HG02759 (cell line): ENCODE data around the gene DEFB129.
"Not testable (repeated sequence)": the region's sequence is repeated elsewhere in the genome, so short reads cannot be mapped to it uniquely, and the experiment has no call there.

Experiments used
- ATAC-seq: cut with Tn5 transposase; IDR thresholded peaks from one replicate; pipeline ENCODE4 v1.9.1; 2021; ENCODE audit warnings: mild to moderate bottlenecking, moderate library complexity; ENCODE audit not compliant: unreplicated experiment

DEFB129 gene, protein sequence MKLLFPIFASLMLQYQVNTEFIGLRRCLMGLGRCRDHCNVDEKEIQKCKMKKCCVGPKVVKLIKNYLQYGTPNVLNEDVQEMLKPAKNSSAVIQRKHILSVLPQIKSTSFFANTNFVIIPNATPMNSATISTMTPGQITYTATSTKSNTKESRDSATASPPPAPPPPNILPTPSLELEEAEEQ

DNA sequence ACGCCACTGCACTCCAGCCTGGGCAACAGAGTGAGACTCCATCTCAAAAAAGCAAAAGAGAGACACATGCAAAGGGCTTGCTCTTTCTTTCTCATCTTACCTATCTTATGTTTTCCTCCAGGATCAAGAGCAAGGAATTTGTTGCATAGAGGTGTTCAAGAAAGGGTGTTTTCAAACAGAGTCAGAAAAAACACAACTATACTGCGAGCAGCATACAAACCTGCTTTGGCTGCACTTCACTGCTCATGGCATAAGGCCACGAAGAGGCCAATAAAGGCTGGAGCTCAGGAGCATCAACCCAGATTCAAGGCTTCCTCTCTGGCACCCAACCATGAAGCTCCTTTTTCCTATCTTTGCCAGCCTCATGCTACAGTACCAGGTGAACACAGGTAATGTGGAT, at the start of gene DEFB129:
Gene DEFB129 (plus strand): TSS at position 301 of the 400 bp plus-strand sequence. CDS start 31 bp downstream, at position 332.
- no peak for ATAC-seq

DNA sequence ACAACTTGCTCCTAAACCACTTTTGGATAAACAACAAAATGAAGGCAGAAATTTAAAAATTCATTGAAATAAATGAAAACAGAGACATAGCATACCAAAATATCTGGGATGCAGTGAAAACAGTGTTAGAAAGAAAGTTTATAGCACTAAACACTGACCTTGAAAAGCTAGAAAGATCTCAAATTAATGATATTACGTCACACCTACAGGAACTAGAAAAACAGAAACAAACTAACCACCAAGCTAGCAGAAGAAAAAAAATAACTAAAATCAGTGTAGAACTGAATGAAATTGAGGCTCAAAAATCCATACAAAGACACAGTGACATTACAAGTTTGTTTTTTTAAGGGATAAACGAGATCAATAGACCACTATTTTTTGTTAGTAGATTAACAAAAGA, 42.8 kb upstream of the DEFB129 start:
- ATAC-seq = no peak

DNA sequence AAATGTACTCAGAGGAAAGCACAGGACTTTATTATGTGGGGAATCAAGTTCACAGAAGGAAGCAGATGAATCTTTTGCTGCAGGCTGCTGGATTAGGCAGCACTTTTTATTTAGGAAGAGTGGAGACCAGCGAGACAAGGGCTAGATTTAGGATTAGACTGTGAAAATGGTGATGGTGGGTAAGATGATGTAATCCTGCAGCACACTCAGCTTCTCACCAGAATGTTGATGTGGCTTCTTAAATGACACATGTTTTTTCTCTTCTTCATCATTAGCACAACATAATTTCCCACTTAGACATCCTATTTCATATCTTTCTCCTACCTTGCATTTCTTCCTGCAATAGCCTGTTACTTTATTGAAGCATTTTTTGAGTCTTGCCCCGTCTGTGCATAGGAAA, 39.3 kb upstream of the DEFB129 start:
- no peak for ATAC-seq

DNA sequence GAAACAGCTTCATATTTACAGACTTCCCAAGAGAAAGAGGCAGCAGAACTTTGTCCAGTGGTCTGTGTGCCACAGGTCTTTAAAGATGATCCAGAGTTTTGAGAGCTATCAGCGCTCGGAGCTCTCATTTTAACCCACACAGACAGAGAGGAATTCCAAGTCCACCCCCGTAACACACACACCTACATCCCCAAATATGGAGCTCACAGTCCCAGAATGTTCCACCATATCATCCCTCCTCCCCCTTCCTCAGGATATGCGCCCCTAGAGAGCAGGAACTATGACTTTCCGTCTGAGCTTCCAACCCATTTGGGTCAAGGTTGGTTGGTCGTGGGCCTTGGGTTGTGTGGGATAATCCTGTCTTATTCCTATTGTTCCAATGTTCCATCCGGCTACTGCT, 37.4 kb upstream of the DEFB129 start, which contains the start of gene DEFB128:
Gene DEFB128 (minus strand): TSS at position 101 of the 400 bp plus-strand sequence. CDS start 88 bp downstream, at position 13.
- no peak for ATAC-seq

DNA sequence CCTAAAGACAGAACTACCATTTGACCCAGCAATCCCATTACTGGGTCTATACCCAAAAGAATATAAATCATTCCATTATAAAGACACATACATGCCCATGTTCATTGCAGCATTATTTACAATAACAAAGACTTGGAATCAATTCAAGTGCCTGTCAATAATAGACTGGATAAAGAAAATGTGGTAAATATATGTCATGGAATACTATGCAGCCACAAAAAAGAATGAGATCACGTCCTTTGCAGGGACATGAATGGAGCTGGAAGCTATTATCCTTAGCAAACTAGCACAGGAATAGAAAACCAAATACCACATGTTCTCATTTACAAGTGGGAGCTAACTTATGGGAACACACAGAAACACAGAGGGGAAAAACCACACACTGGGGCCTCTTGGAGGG, 28.8 kb upstream of the DEFB129 start:
- ATAC-seq = no peak

DNA sequence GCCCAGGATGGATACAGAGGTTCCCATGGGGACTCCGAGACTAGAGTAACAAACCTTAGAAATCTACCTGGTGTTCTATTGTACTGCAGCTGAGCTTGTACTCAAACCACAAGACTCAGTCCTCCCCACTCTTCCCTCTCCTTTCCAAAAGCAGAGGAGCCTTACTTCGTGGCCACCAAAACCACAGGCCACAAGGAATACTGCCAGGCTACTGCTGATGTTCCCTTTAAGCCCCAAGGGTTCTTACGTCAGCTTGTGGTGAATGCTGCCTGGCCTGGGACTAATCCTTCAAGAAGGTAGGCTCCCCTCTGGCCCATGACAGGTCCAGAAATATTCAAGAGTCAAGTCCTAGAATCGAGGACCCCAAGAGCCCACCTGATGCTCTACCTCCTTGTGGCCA, 27.1 kb upstream of the DEFB129 start:
- no peak for ATAC-seq

DNA sequence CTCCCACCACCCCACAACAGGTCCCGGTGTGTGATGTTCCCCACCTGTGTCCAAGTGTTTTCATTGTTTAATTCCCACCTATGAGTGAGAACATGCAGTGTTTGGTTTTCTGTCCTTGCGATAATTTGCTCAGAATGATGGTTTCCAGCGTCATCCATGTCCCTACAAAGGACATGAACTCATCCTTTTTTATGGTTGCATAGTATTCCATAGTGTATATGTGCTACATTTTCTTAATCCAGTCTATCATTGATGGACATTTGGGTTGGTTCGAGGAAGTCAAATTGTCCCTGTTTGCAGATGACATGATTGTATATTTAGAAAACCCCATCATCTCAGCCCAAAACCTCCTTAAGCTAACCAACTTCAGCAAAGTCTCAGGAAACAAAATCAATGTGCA, 23.4 kb upstream of the DEFB129 start:
- not testable (repeated sequence) for ATAC-seq

DNA sequence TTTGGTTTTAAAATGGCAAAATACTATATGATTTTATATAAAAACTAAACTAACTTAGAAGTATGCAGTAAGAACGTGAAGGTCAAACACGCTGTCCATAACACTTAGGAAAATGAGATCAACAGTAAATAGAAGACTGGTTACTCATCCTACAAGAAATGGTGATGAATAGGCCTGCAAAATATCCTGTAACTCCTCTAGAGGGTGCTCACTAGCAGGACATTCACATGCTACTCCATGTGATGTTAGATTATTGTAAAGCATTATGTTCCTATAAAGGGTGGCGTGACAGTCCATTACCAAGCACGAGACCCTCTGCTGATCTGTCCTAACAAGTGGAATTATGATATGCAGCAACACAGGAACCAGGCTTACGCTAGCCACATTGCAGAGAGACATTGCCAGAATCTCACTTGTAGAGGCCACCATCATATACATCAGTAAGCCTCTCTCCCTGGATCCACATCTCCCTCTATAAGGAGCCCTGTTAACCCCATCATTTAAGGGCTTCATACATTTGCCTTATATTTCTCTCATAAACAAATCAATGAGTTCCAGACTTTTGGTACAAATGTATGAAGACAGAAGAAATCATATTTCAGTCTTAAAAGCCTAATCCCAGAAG, 18.0 kb upstream of the DEFB129 start:
- no peak for ATAC-seq

DNA sequence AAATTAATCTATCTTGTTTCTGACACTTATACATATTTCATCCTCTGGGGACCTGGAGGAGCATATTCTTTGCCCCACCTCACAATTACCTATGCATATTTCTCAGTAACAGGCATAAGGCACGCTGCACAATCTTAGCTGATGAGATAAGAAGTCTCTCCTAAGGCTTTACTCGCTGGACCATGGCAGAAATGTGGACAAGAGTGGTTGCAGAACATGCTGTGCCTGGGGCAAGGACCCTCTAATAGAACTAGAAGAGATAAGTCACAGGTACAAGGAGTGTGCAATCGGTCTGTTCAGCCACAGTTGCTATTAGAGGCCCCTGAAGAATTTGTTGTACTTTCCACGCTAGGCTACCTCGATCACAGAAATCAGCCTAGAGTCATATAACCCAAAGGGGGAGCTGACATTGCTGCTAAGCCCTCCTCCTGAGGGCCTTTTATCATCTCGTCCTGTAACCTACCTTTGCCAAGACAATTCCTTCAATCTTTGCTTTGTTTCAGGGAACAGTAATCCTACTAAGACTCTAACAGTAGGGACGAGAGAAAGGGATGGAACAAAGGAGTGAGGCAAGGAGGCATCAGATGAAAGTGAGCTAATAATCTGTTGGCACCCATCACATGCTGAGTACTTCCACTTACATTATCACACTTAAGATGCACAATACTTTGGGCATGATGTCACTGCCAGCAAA, 16.1 kb upstream of the DEFB129 start:
- ATAC-seq = no peak

DNA sequence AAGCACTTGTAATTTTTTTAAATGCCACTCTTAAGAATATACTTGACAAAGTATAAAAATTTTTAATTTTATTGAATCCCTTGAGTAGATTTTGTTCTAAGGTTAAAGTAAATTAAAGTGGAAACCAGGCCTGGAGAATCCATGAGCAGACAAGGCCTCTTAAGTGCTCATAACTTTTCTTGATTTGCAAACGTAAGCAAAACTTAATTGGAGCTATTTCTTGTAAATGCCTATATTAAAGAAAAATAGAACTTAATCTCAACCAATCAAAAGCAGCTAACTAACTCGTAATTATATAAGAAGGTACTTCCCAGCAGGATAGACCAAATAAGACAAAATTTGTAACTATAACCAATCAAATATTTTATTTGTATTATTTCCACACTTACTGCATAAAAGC, 12.7 kb upstream of the DEFB129 start:
- no peak for ATAC-seq

DNA sequence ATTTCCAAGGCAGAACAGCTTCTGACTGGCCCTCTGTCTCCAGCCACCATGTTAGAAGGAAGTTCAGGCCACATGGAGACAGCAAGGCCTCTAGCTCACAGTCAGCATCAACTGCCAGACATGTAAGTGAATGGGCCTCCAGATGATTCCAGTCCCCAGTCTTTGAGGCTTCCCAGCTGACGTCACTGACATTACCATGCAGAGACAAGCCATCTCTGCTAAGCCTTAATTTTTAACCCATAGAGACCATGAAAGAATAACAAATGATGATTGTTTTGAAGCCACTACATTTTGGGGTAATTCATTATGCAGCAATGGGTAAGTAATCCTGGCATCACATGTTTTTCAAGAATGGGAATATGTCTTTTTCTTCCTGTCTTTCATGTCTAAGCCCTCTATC, 11.3 kb upstream of the DEFB129 start:
- ATAC-seq = no peak

DNA sequence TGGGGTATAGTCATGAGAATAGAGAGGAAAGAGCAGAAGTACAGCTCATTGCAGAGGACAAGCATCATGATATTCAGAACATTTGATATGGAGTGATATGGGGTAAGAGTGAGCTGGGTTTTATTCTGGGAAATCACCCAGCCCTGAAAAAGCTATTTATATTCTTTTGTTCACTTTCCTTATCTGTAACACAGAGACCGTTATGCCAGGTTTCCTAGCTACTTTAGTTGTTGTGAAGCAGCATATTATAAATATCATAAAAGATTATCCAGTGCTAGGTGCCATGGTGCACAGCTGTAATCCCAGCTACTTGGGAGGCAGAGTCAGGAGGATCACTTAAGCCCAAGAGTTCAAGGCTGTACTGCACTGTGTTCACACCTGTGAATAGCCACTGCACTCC, 9.8 kb upstream of the DEFB129 start:
- no peak for ATAC-seq

DNA sequence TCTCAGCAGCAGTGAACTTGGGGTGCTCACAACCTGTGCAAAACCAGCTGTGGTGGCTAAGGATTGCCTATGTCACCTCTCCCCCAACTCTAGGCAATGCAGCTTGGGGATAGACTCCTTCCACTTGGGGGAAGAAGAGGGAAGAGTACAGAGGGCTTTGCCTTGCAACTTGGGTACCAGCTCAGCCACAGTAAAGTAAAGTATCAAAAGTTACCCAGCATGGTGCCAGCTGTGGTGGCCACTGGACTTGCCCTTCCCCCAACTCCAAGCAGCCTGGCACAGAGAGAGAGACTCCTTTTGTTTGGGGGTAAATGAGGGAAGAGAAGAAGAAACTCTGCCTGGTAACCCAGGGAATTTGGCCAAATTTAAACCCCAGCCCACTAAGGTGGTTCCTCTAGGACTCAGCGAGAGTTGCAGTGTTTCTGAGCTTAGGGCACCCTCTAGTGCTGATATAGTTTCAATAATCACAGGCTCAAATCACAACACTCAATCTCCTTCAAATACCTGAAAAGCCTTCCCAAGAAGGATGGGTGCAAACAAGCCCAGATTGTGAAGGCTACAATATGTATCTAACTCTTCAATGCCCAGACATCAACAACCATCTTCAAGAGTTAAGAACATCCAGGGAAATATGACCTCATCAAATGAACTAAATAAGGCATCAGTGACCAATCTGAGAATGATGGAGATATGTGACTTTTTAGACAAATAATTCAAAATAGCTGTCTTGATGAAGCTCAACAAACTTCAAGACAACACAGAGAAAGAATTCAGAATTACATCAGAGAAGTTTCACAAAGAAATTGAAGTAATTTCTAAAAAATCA, 7.6 kb upstream of the DEFB129 start:
- no peak for ATAC-seq

DNA sequence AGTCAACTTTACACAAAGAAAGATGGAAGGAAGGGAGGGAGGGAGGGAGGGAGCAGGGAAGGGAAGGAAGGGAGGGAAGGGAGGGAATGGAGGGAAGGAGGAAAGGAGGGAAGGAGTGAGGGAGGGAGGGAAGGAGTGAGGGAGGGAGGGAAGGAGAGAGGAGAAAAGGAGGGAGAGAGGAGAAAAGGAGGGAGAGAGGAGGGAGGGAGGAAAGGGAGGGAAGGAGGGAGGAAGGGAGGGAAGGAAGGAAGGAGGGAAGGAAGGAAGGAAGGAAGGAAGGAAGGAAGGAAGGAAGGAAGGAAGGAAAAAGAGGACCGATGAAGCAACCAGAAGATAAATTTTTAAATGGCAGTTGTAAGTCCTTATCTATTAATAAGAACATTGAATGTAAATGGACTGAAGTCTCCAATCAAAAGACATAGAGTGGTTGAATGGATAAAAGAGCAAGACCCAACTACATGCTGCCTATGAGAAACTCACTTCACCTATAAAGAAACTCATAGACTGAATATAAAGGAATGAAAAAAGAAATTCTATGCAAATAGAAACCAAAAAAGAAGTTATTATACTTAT, 5.7 kb upstream of the DEFB129 start:
- no peak for ATAC-seq

DNA sequence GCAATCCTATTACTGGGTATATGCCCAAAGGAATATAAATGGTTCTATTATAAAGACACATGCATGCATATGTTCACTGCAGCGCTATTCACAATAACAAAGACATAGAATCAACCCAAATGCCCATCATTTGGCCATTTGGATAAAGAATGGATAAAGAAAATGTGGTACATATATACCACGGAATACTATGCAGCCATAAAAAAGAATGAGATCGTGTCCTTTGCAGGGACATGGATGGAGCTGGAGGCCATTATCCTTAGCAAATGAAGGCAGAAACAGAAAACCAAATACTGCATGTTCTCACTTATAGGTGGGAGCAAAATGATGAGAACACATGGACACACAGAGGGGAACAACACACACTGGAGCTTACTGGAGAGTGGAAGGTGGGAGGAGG, 1.2 kb upstream of the DEFB129 start:
- ATAC-seq = not testable (repeated sequence)

DNA sequence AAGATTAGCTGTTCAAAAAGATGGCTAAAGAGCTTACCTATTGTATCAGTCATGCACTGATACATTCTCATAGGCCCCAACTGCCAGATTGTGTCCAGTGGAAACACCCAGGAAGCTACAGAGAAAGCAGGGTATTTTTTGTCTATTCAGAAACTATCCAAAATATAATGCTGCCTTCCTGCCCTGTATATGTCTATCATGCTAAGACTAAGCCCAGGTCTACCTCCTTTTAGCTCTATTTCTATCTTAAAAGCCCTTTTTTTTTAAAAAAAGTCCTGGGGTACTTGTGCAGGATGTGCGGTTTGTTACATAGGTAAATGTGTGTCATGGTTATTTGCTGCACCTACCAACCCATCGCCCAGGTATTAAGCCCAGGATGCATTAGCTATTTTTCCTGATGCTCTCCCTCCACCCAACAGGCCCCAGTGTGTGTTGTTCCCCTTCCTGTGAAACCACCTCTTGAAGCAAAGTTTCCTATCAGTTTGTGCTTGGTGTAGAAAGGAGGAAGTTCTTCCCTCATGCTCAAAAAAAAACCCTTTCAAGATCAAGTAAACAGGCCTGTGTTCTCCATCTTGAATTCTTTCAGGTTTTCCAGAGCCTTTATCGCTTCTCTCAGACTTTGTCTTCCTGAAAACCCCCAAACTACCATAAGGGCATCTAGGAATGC, 514 bp downstream of the DEFB129 start:
- ATAC-seq = no peak

DNA sequence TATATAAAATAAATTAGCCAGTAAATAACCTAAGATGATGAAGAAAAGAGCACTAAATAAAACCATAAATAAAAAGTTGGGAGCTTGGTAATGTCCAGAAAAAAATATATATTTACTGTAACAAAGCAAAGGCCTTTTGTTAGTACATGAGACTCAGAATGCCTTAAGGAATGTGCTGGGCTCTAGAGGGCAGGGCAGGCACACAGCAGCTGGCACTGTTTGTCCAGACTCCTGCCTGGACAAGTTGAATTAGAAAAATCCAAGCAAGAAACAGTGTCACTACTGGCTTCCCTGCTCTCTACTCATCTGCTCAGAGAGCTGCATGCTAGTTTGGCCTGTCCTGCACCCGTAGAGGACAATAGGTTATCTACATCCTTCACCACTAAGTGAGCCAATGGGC, 8.8 kb downstream of the DEFB129 start:
- no peak for ATAC-seq

DNA sequence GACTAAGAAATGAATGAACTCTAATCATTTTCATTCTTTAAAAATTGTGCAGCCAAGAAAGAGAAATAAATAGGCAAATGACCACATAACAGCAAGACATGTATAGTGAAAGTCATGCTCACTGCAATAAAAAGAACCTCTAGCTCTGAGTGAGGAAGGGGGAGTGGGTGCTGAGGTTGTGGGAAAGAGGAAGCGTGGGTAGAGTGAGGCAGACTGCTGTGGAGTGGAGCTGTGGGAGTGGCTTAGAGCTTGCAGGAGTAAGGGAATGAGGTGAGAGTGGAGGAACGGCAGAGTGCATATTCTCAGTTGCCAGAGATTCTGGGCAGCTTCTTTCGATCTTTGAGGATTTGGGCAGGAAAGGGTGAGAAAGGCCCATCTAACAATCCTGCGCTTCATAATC, 10.4 kb downstream of the DEFB129 start:
- no peak for ATAC-seq

DNA sequence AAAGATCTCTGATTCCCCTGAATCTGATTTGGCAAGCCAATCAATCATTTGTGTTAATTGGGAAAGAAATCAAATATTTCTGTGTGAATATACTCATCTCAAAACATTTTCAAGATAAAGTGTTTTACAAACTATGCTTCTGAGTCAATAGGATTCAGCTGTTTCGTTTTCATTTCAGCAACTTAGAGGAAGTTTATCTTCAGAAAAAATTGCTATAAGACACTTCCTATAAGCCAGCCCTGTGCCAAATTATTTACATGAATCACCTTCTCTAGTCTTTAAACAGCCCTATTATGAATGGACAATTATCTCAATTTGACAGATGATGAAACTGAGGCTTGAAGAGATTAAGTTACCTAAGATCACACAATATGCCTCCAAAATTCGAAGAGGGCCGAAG, 10.9 kb downstream of the DEFB129 start:
- no peak for ATAC-seq

DNA sequence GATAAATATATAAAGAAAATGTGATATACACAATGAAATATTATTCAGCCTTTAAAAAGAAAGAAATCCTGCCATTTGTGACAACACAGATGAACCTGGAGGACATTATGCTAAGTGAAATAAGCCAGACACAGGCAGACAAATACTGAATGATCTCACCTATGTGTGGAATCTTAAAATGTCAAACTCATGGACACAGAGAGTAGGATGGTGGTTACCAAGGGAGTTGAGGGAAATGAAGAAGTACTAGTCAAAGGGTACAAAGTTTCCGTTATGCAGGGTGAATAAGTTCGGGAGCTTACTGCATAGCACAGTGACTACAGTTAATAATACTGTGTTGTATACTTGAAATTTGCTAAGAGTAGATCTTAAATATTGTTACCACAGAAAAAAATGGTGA, 15.8 kb downstream of the DEFB129 start:
- no peak for ATAC-seq

DNA sequence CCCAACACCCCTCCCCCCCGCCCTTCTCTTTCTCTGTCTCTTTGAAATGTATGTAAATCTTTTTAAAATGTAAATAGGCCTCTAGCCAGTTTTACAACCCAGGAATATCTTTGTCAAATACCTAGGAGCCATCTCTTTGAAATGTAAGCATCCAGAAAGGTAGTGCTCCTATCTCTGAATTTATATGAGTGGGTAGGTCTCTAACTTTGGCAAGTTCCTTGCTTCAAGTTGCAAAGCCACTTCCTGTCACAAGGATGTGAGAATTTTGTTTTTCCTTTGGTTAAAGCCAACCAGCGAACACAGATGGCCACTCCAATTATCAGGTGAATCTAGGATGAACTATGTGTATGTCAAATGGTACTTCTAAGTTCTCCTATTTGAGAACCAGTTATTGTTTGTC, 24.3 kb downstream of the DEFB129 start:
- no peak for ATAC-seq
